GM23248 (cell line): Measurements from ENCODE around the gene PCDHB3.

ENCODE experiments used
- EZH2 ChIP-seq: fragments of 200-600 bp; sonication (generic); IDR thresholded peaks from 2 replicates; pipeline ENCODE4 v1.6.1; 2018; ENCODE audit warnings: antibody characterized with exemption, mild to moderate bottlenecking; ENCODE audit not compliant: insufficient read depth, poor library complexity, severe bottlenecking
- EZH2phosphoT487 ChIP-seq: fragments of 200-600 bp; sonication (generic); IDR thresholded peaks from 2 replicates; pipeline ENCODE4 v1.6.1; 2018; ENCODE audit warnings: antibody characterized with exemption, moderate library complexity, mild to moderate bottlenecking, low read depth; ENCODE audit not compliant: insufficient read depth

DNA sequence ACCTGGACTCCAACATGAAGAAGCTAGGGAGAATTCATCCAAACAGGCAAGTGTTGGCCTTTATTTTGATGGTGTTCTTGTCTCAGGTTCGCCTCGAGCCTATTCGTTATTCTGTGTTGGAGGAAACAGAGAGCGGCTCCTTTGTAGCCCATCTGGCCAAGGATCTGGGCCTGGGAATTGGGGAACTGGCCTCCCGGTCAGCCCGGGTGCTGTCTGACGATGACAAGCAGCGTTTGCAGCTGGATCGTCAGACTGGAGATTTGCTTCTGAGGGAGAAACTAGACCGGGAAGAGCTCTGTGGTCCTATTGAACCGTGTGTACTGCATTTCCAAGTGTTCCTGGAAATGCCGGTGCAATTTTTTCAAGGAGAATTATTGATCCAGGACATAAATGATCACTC lies 21.7 kb downstream of the PCDHB3 start:
- TF ChIP-seq EZH2 (no peak), EZH2phosphoT487 (no peak)
